Endothelial cell of umbilical vein (primary cell): ENCODE data around the gene CHL1. TPM values are rescaled to one million over a fixed set of nuclear protein-coding genes. Genes with fewer than 3 reads are reported as not detected.

Experiments used
- BruUV-seq: library from RNA; stranded (reverse); fragments of 400-500 nt; replicated peaks from 2 replicates; lab custom pipeline; 2021; lab: Mats Ljungman, UMichigan
- CTCF ChIA-PET: fragments of 300-600, 350-600 bp; sonication (Branson Sonifier 250); formaldehyde crosslinking; loops from one replicate; lab custom pipeline; 2021; ENCODE audit warnings: antibody characterized with exemption, inconsistent platforms; lab: Charles Lee
- POLR2A ChIA-PET: fragments of 300-600, 350-600 bp; sonication (Branson Sonifier 250); formaldehyde crosslinking; loops from one replicate; lab custom pipeline; 2021; ENCODE audit warnings: antibody characterized with exemption, inconsistent platforms; lab: Charles Lee
- DNase-seq: peaks from one replicate; pipeline ENCODE4 v3.0.0-alpha.2; 2011; ENCODE audit warnings: low read depth, low spot score
- FAIRE-seq: peaks from 2 replicates; lab custom pipeline; 2011; peaks lifted over from hg19 to GRCh38; lab: Jason Lieb, UNC
- H2AFZ ChIP-seq: 2 replicates; pipeline ENCODE4 v1.6.0; 2012; ENCODE audit warnings: low read depth, low read length, control low read depth, inconsistent platforms
- H3K27ac ChIP-seq: 2 replicates; pipeline ENCODE4 v1.5.1; 2011; ENCODE audit warnings: low read depth, mild to moderate bottlenecking, control low read depth, low read length, moderate library complexity; ENCODE audit not compliant: insufficient read depth
- H3K27me3 ChIP-seq, 2 experiments: 2 replicates each; pipeline versions ENCODE4 v1.6.0 to v1.6.1; 2011; ENCODE audit warnings: low read length in 2 of 2, mixed read lengths in 1 of 2; ENCODE audit not compliant: control insufficient read depth in 2 of 2, insufficient read depth in 2 of 2
- H3K36me3 ChIP-seq, 2 experiments: 2 replicates in 1 of 2; 3 replicates in 1 of 2; pipeline ENCODE4 v1.5.1; 2011; ENCODE audit warnings: low read length in 2 of 2, mild to moderate bottlenecking in 1 of 2, moderate library complexity in 1 of 2; ENCODE audit not compliant: control insufficient read depth in 2 of 2, insufficient read depth in 2 of 2; ENCODE audit errors: extremely low read depth in 1 of 2
- H3K4me1 ChIP-seq: 3 replicates; pipeline ENCODE4 v1.5.1; 2011; ENCODE audit warnings: mild to moderate bottlenecking, low read length; ENCODE audit not compliant: control insufficient read depth, insufficient read depth; ENCODE audit errors: extremely low read depth
- H3K4me2 ChIP-seq: 2 replicates; pipeline ENCODE4 v1.6.1; 2011; ENCODE audit warnings: low read length, control low read depth, mixed read lengths; ENCODE audit not compliant: insufficient read depth
- H3K4me3 ChIP-seq, 3 experiments: fragments of 200-600 bp in 1 of 3; sonication (generic), shearing (Covaris generic) in 1 of 3; replicated peaks in 1 of 3; 2 replicates each; pipeline ENCODE4 v1.5.1; 2011 to 2016; ENCODE audit warnings: control low read depth in 3 of 3, low read length in 3 of 3, mild to moderate bottlenecking in 2 of 3, inconsistent platforms in 1 of 3, low read depth in 1 of 3, moderate library complexity in 1 of 3; ENCODE audit not compliant: insufficient read depth in 1 of 3
- H3K79me2 ChIP-seq: 2 replicates; pipeline ENCODE4 v1.6.0; 2012; ENCODE audit warnings: low read length, inconsistent platforms; ENCODE audit not compliant: control insufficient read depth, insufficient read depth
- H3K9ac ChIP-seq: replicated peaks from 2 replicates; pipeline ENCODE3; 2011; ENCODE audit warnings: low read length, control low read depth; ENCODE audit not compliant: insufficient read depth; ENCODE audit errors: extremely low read depth
- H3K9me1 ChIP-seq: replicated peaks from 3 replicates; pipeline ENCODE4 v1.6.0; 2011; ENCODE audit warnings: mild to moderate bottlenecking, low read length; ENCODE audit not compliant: control insufficient read depth, insufficient read depth; ENCODE audit errors: extremely low read depth
- H3K9me3 ChIP-seq: replicated peaks from 2 replicates; pipeline ENCODE4 v1.5.1; 2012; ENCODE audit warnings: low read length, inconsistent platforms; ENCODE audit not compliant: control insufficient read depth, insufficient read depth
- H4K20me1 ChIP-seq: replicated peaks from 2 replicates; pipeline ENCODE3; 2011; ENCODE audit warnings: mild to moderate bottlenecking, low read length; ENCODE audit not compliant: control insufficient read depth, insufficient read depth; ENCODE audit errors: extremely low read depth
- EZH2 ChIP-seq: IDR thresholded peaks from 2 replicates; pipeline ENCODE4 v1.6.1; 2012; ENCODE audit warnings: borderline replicate concordance, low read depth, mild to moderate bottlenecking, moderate library complexity, low read length, inconsistent platforms; ENCODE audit not compliant: severe bottlenecking
- FOS ChIP-seq: IDR thresholded peaks from 2 replicates; pipeline ENCODE4 v1.6.1; 2011; ENCODE audit warnings: mild to moderate bottlenecking, low read length, moderate library complexity, borderline replicate concordance; ENCODE audit not compliant: insufficient read depth
- GATA2 ChIP-seq: IDR thresholded peaks from 2 replicates; pipeline ENCODE4 v1.7.0; 2011; ENCODE audit warnings: low read depth, mild to moderate bottlenecking, moderate library complexity, mixed read lengths, low read length; ENCODE audit not compliant: insufficient read length, insufficient read depth
- JUN ChIP-seq: IDR thresholded peaks from 2 replicates; pipeline ENCODE4 v1.6.1; 2011; ENCODE audit warnings: borderline replicate concordance, low read depth; ENCODE audit not compliant: insufficient read length, insufficient read depth
- MAX ChIP-seq: IDR thresholded peaks from 2 replicates; pipeline ENCODE4 v1.6.1; 2011; ENCODE audit not compliant: insufficient read depth, insufficient read length
- MYC ChIP-seq: IDR thresholded peaks from one replicate; pipeline ENCODE4 v1.6.1; 2011; ENCODE audit warnings: mild to moderate bottlenecking, low read depth, low read length
- POLR2A ChIP-seq: IDR thresholded peaks from 2 replicates; pipeline ENCODE4 v1.6.1; 2012; ENCODE audit warnings: low read depth, mild to moderate bottlenecking, control low read depth, low read length
- POLR2AphosphoS5 ChIP-seq: IDR thresholded peaks from 2 replicates; pipeline ENCODE4 v1.6.1; 2012; ENCODE audit warnings: low read depth, mild to moderate bottlenecking, control low read depth, low read length, moderate library complexity; ENCODE audit not compliant: insufficient read depth
- dilution Hi-C: fragments of 300-500 bp; cut with MboI; formaldehyde crosslinking; loops from one replicate; pipeline ENCODE4 v1.15.0; 2019; ENCODE audit warnings: low sequenced_read_pairs; ENCODE audit not compliant: extremely low pct_ligation_motif_present
- intact Hi-C: fragments of 100-400 bp; cut with micrococcal nuclease; formaldehyde crosslinking; loops from one replicate; pipeline ENCODE4 v1.10.0; 2022
- polyA plus RNA-seq, 4 experiments: library from polyadenylated mRNA; depleted of rRNA in 3 of 4; stranded (reverse) in 3 of 4; unstranded in 1 of 4; fragments of >200 nt; gene quantifications; 2 replicates each; pipeline versions ENCODE4 v1.2.1 to v1.2.3, GENCODE V29; 2011 to 2012; ENCODE audit warnings: missing spikeins in 1 of 4
- total RNA-seq: library from RNA; stranded (reverse); gene quantifications from 2 replicates; pipeline ENCODE4 v1.2.3, GENCODE V29; 2021
- TF ChIP-seq, protein P1 (sequence below), 2 donors: IDR thresholded peaks; 1 replicate in 1 of 2; 2 replicates in 1 of 2; pipeline ENCODE4 v1.5.1; 2011; ENCODE audit warnings: low read length in 2 of 2, mild to moderate bottlenecking in 2 of 2, moderate library complexity in 2 of 2, control low read depth in 1 of 2, inconsistent platforms in 1 of 2, low read depth in 1 of 2; ENCODE audit not compliant: insufficient read depth in 1 of 2; ENCODE audit errors: extremely low read depth in 1 of 2

Gene CHL1
- total and polyA plus RNA-seq, 2 donors (not counting 3 experiments of a cell fraction or from before 2014, with no cell fraction given) = not detected

GRCh38 chr3:355622-356021 lies 159.1 kb downstream of the CHL1 start:
- BruUV-seq = no TSS peak
- no peaks in the 10 kb centered on the region for H3K27me3 ChIP-seq
- H3K9ac ChIP-seq = no peak overlapping the region
- no peaks in the 10 kb centered on the region for H3K9me1 ChIP-seq
- ChIA-PET CTCF (no interaction called here), POLR2A (no interaction called here)
- DNase-seq (no peak), FAIRE-seq (no peak)
- TF ChIP-seq MAX = no peak
- no peak for TF ChIP-seq GATA2
- TF ChIP-seq JUN = no peak
- no peak for TF ChIP-seq FOS
- TF ChIP-seq EZH2 = no peak
- no peak for TF ChIP-seq POLR2AphosphoS5
- TF ChIP-seq, protein P1, sequence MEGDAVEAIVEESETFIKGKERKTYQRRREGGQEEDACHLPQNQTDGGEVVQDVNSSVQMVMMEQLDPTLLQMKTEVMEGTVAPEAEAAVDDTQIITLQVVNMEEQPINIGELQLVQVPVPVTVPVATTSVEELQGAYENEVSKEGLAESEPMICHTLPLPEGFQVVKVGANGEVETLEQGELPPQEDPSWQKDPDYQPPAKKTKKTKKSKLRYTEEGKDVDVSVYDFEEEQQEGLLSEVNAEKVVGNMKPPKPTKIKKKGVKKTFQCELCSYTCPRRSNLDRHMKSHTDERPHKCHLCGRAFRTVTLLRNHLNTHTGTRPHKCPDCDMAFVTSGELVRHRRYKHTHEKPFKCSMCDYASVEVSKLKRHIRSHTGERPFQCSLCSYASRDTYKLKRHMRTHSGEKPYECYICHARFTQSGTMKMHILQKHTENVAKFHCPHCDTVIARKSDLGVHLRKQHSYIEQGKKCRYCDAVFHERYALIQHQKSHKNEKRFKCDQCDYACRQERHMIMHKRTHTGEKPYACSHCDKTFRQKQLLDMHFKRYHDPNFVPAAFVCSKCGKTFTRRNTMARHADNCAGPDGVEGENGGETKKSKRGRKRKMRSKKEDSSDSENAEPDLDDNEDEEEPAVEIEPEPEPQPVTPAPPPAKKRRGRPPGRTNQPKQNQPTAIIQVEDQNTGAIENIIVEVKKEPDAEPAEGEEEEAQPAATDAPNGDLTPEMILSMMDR (IDR thresholded peaks at IDR 0.05; ENCODE audit: extremely low read depth in 1 of 2, insufficient read depth in 1 of 2, low read depth in 1 of 2, low read length in 2 of 2) = no peak
- no peak for TF ChIP-seq MYC
- TF ChIP-seq POLR2A = no peak
- no peaks in the 10 kb centered on the region for H3K4me1 ChIP-seq
- H3K4me3 ChIP-seq = no peak overlapping the region
- H3K27ac ChIP-seq = no peak overlapping the region
- H2AFZ ChIP-seq = no peak overlapping the region
- intact Hi-C loops (no loop called here), dilution Hi-C loops (no loop called here)
- no peaks in the 10 kb centered on the region for H4K20me1 ChIP-seq
- no peaks in the 10 kb centered on the region for H3K36me3 ChIP-seq
- no peak overlapping the region for H3K4me2 ChIP-seq
- no peaks in the 10 kb centered on the region for H3K79me2 ChIP-seq
- no peaks in the 10 kb centered on the region for H3K9me3 ChIP-seq
